Measurements from ENCODE around the gene POU3F2.

DNA sequence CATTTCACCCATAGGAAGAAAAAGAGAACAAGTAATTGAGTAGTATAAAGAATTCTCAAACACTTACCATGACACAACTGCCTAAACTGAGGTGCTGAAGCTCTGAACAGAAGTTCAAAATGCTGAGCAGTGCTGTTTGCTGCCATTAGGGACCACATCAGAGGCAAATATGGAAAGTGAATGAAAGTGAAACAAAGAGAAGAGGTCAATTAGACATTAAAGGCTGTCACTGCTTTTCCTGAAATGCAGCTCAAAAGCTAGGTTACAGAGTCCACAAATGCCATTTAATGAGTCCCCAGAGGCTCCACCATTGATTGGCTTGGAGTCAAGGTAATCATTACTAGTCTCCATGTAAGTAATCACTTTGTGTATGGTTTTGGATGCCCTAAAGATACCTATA lies 46.1 kb downstream of the POU3F2 start:
- TF ChIP-seq, protein P1, sequence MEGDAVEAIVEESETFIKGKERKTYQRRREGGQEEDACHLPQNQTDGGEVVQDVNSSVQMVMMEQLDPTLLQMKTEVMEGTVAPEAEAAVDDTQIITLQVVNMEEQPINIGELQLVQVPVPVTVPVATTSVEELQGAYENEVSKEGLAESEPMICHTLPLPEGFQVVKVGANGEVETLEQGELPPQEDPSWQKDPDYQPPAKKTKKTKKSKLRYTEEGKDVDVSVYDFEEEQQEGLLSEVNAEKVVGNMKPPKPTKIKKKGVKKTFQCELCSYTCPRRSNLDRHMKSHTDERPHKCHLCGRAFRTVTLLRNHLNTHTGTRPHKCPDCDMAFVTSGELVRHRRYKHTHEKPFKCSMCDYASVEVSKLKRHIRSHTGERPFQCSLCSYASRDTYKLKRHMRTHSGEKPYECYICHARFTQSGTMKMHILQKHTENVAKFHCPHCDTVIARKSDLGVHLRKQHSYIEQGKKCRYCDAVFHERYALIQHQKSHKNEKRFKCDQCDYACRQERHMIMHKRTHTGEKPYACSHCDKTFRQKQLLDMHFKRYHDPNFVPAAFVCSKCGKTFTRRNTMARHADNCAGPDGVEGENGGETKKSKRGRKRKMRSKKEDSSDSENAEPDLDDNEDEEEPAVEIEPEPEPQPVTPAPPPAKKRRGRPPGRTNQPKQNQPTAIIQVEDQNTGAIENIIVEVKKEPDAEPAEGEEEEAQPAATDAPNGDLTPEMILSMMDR (IDR thresholded peaks at IDR 0.05): no peak
- no peak for TF ChIP-seq POLR2AphosphoS5 (IDR thresholded peaks at IDR 0.05)
- TF ChIP-seq EP300 (IDR thresholded peaks at IDR 0.05): no peak
- no peak for TF ChIP-seq POLR2A (IDR thresholded peaks at IDR 0.05; ENCODE audit: low read depth)
